Measurements from ENCODE around the gene KIF1B. TPM values are rescaled to one million over a fixed set of nuclear protein-coding genes. Genes with fewer than 3 reads are reported as not detected.

Gene KIF1B
- total and polyA plus RNA-seq, 9 of the 15 experiments (the other 6 are each of a cell fraction or from before 2014, with no cell fraction given) = 2.8 to 19.8 (median 11.9) TPM

GRCh38 chr1:10415211-10415930 is 205.0 kb downstream of the KIF1B start (continued):
- TF ChIP-seq TOE1 (IDR thresholded peaks at IDR 0.05; ENCODE audit: borderline replicate concordance) (peak; percentile 51; the same call in 1 of the 2 replicates), TOE1 (CRISPR knock-in tag; IDR thresholded peaks at IDR 0.05; ENCODE audit: borderline replicate concordance, low read depth) (no peak), RAD21 (CRISPR knock-in tag; conservative IDR thresholded peaks at IDR 0.05 in 1 of 2, IDR thresholded peaks at IDR 0.05 in 1 of 2) (peak; percentile 12 to 27; a peak in 1 of 4 replicates), NRF1 (conservative IDR thresholded peaks at IDR 0.05 in 1 of 2, IDR thresholded peaks at IDR 0.05 in 1 of 2) (0 out of 4 replicates have a peak, but pooled peaks of 1 of the 2 experiments have one; percentile 19), ZNF561 (CRISPR knock-in tag; conservative IDR thresholded peaks at IDR 0.05) (no peak), PHTF2 (CRISPR knock-in tag; IDR thresholded peaks at IDR 0.05) (no peak), C11orf30 (IDR thresholded peaks at IDR 0.05; ENCODE audit: low read depth) (peak; percentile 99), NCOA4 (IDR thresholded peaks at IDR 0.05; ENCODE audit: partially characterized antibody) (peak; percentile 46), NCOR1 (IDR thresholded peaks at IDR 0.05) (peak; percentile 62), KHSRP (IDR thresholded peaks at IDR 0.05) (no peak), KDM1A (IDR thresholded peaks at IDR 0.05) (peak in 1 of 2 experiments; percentile 61; a peak in 2 of 4 replicates), ERF (CRISPR knock-in tag; IDR thresholded peaks at IDR 0.05) (no peak), GTF2F1 (IDR thresholded peaks at IDR 0.05; ENCODE audit: low read depth, low read length) (no peak), NEUROD1 (IDR thresholded peaks at IDR 0.05; ENCODE audit: borderline replicate concordance, low read depth, low read length, partially characterized antibody) (peak; percentile 80), E2F6 (IDR thresholded peaks at IDR 0.05; ENCODE audit: borderline replicate concordance in 1 of 2, extremely low read depth in 1 of 2, insufficient read depth in 1 of 2, insufficient read length in 1 of 2, low read depth in 1 of 2, low read length in 1 of 2, poor library complexity in 1 of 2, severe bottlenecking in 1 of 2) (no peak), CBFA2T3 (IDR thresholded peaks at IDR 0.05) (peak; percentile 55), ELK1 (CRISPR knock-in tag; IDR thresholded peaks at IDR 0.05) (no peak), FOXJ2 (tag; IDR thresholded peaks at IDR 0.05) (peak; percentile 49; the same call in 1 of the 2 replicates), ZNF766 (CRISPR knock-in tag; conservative IDR thresholded peaks at IDR 0.05) (peak; percentile 77), THRAP3 (IDR thresholded peaks at IDR 0.05; ENCODE audit: borderline replicate concordance) (0 out of 2 replicates have a peak, but pooled peaks have one; percentile 37), ZBTB33 (CRISPR knock-in tag; IDR thresholded peaks at IDR 0.05) (no peak), TFAP4 (CRISPR knock-in tag; IDR thresholded peaks at IDR 0.05; ENCODE audit: borderline replicate concordance) (peak; percentile 76), RCOR1 (IDR thresholded peaks at IDR 0.05; ENCODE audit: borderline replicate concordance in 1 of 2, low read depth in 2 of 2, low read length in 2 of 2) (peak in 1 of 2 experiments; percentile 87; a peak in 2 of 4 replicates)
